ENCODE data around the gene CCT7. TPM values are rescaled to one million over a fixed set of nuclear protein-coding genes. Genes with fewer than 3 reads are reported as not detected.

CCT7 gene
- total and polyA plus RNA-seq, 2 experiments from 2014 or later, result 190 to 197 TPM

DNA sequence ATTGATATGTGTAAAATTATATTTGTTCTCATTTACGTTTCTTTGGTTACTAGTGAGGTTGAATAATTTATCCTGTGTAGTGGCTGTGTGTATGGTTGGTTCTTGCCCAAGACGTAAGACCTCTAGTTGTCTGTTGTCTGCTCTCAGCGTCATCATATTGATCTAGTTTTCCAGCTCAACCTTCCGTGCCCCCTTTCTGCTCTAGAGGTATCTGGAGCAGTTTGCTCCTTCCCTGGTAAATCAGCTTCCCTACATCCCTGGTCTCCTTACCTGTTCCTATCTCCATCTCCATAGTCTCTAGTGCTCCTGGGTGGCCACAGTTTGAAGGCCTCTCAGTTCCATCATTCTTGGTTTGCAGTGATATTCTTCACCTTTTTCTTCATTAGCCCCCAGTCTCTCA lies 18.9 kb upstream of the CCT7 start:
- Histone ChIP-seq H3K9me2 (replicated peaks; ENCODE audit: insufficient read depth) (no peaks in the 10 kb centered on the region), H3K4me3 (peak overlapping the region; percentile 54), H3K79me2 (peaks cover 34% of the 10 kb centered on the region), H3K4me2 (peak overlapping the region; percentile 83), H2AFZ (no peak overlapping the region), H4K20me1 (ENCODE audit: insufficient read depth, poor library complexity, severe bottlenecking) (no peaks in the 10 kb centered on the region), H3K4me1 (ENCODE audit: insufficient read depth) (peaks cover 11% of the 10 kb centered on the region), H3K27ac (no peak overlapping the region), H3K36me3 (replicated peaks; ENCODE audit: insufficient read depth, low read depth) (no peaks in the 10 kb centered on the region), H3K9me3 (ENCODE audit: low read depth) (no peaks in the 10 kb centered on the region), H3K27me3 (no peaks in the 10 kb centered on the region)
- WGBS (ENCODE audit: low lambda C conversion rate, missing lambda C conversion rate), result 71% methylated on average over 4 of the region's 4 CpGs
- TF ChIP-seq EZH2 (IDR thresholded peaks at IDR 0.05; ENCODE audit: borderline replicate concordance), result no peak
- TF ChIP-seq, protein P1, sequence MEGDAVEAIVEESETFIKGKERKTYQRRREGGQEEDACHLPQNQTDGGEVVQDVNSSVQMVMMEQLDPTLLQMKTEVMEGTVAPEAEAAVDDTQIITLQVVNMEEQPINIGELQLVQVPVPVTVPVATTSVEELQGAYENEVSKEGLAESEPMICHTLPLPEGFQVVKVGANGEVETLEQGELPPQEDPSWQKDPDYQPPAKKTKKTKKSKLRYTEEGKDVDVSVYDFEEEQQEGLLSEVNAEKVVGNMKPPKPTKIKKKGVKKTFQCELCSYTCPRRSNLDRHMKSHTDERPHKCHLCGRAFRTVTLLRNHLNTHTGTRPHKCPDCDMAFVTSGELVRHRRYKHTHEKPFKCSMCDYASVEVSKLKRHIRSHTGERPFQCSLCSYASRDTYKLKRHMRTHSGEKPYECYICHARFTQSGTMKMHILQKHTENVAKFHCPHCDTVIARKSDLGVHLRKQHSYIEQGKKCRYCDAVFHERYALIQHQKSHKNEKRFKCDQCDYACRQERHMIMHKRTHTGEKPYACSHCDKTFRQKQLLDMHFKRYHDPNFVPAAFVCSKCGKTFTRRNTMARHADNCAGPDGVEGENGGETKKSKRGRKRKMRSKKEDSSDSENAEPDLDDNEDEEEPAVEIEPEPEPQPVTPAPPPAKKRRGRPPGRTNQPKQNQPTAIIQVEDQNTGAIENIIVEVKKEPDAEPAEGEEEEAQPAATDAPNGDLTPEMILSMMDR (IDR thresholded peaks at IDR 0.05; ENCODE audit: poor library complexity), result no peak
- no peak for TF ChIP-seq EZH2phosphoT487 (IDR thresholded peaks at IDR 0.05; ENCODE audit: low read depth, severe bottlenecking, unreplicated experiment)
- no peak for DNase-seq (ENCODE audit: low spot score)

GRCh38 chr2:73217160-73217559 lies 16.9 kb upstream of the CCT7 start:
- H3K4me1 ChIP-seq (ENCODE audit: insufficient read depth), result peaks cover 11% of the 10 kb centered on the region
- H3K79me2 ChIP-seq, result peaks cover 34% of the 10 kb centered on the region
- no peaks in the 10 kb centered on the region for H3K36me3 ChIP-seq (replicated peaks; ENCODE audit: insufficient read depth, low read depth)
- no peaks in the 10 kb centered on the region for H3K9me2 ChIP-seq (replicated peaks; ENCODE audit: insufficient read depth)
- H3K4me3 ChIP-seq, result no peak overlapping the region
- H3K27ac ChIP-seq, result no peak overlapping the region
- no peaks in the 10 kb centered on the region for H3K9me3 ChIP-seq (ENCODE audit: low read depth)
- no peak for DNase-seq (ENCODE audit: low spot score)
- H3K4me2 ChIP-seq, result no peak overlapping the region
- H4K20me1 ChIP-seq (ENCODE audit: insufficient read depth, poor library complexity, severe bottlenecking), result no peaks in the 10 kb centered on the region
- 98% methylated on average over 5 of the region's 5 CpGs for WGBS (ENCODE audit: low lambda C conversion rate, missing lambda C conversion rate)
- no peak overlapping the region for H2AFZ ChIP-seq
- H3K27me3 ChIP-seq, result no peaks in the 10 kb centered on the region
- TF ChIP-seq EZH2phosphoT487 (IDR thresholded peaks at IDR 0.05; ENCODE audit: low read depth, severe bottlenecking, unreplicated experiment) (no peak), EZH2 (IDR thresholded peaks at IDR 0.05; ENCODE audit: borderline replicate concordance) (no peak)
- TF ChIP-seq, protein P1 (IDR thresholded peaks at IDR 0.05; ENCODE audit: poor library complexity), result no peak

DNA sequence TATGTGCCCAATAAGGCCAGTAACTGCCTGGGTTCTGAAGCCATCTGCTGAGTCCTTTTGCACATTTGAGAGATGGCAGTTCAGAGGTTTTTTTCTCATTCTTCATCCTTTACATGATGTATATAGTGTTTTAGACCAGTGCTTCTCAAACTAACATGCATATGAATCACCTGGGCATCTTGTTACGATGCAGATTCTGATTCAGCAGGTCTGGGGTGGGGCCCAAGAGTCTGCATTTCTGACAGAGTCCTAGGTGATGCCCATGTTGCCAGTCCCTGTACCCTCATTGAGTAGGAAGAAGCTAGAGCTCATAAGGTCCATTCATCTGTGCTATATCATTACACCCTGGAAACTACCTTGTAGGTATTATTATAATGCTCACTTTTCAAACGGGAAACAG lies 16.3 kb upstream of the CCT7 start:
- Histone ChIP-seq H3K9me2 (replicated peaks; ENCODE audit: insufficient read depth) (no peaks in the 10 kb centered on the region), H3K9me3 (ENCODE audit: low read depth) (no peaks in the 10 kb centered on the region), H3K4me3 (no peak overlapping the region), H4K20me1 (ENCODE audit: insufficient read depth, poor library complexity, severe bottlenecking) (no peaks in the 10 kb centered on the region), H3K27ac (no peak overlapping the region), H3K4me2 (no peak overlapping the region), H3K36me3 (replicated peaks; ENCODE audit: insufficient read depth, low read depth) (no peaks in the 10 kb centered on the region), H3K4me1 (ENCODE audit: insufficient read depth) (peaks cover 11% of the 10 kb centered on the region), H2AFZ (no peak overlapping the region), H3K79me2 (peaks cover 34% of the 10 kb centered on the region), H3K27me3 (no peaks in the 10 kb centered on the region)
- 88% methylated on average over 2 of the region's 2 CpGs for WGBS (ENCODE audit: low lambda C conversion rate, missing lambda C conversion rate)
- TF ChIP-seq EZH2 (IDR thresholded peaks at IDR 0.05; ENCODE audit: borderline replicate concordance), result no peak
- TF ChIP-seq, protein P1 (IDR thresholded peaks at IDR 0.05; ENCODE audit: poor library complexity), result no peak
- no peak for TF ChIP-seq EZH2phosphoT487 (IDR thresholded peaks at IDR 0.05; ENCODE audit: low read depth, severe bottlenecking, unreplicated experiment)
- no peak for DNase-seq (ENCODE audit: low spot score)

GRCh38 chr2:73218298-73218697 lies 15.8 kb upstream of the CCT7 start:
- H2AFZ ChIP-seq, result no peak overlapping the region
- peak; percentile 11 for DNase-seq (ENCODE audit: low spot score)
- no peaks in the 10 kb centered on the region for H3K9me2 ChIP-seq (replicated peaks; ENCODE audit: insufficient read depth)
- H4K20me1 ChIP-seq (ENCODE audit: insufficient read depth, poor library complexity, severe bottlenecking), result no peaks in the 10 kb centered on the region
- TF ChIP-seq, protein P1 (IDR thresholded peaks at IDR 0.05; ENCODE audit: poor library complexity), result no peak
- no peak for TF ChIP-seq EZH2 (IDR thresholded peaks at IDR 0.05; ENCODE audit: borderline replicate concordance)
- TF ChIP-seq EZH2phosphoT487 (IDR thresholded peaks at IDR 0.05; ENCODE audit: low read depth, severe bottlenecking, unreplicated experiment), result no peak
- no peak overlapping the region for H3K4me2 ChIP-seq
- peaks cover 34% of the 10 kb centered on the region for H3K79me2 ChIP-seq
- no peak overlapping the region for H3K4me3 ChIP-seq
- no peaks in the 10 kb centered on the region for H3K27me3 ChIP-seq
- H3K4me1 ChIP-seq (ENCODE audit: insufficient read depth), result peaks cover 7% of the 10 kb centered on the region
- no peaks in the 10 kb centered on the region for H3K36me3 ChIP-seq (replicated peaks; ENCODE audit: insufficient read depth, low read depth)
- H3K27ac ChIP-seq, result no peak overlapping the region
- no peaks in the 10 kb centered on the region for H3K9me3 ChIP-seq (ENCODE audit: low read depth)

Data from hepatocyte (in vitro differentiated cells).